Measurements from ENCODE around the gene MSX1.

- TF ChIP-seq CTCF (conservative IDR thresholded peaks at IDR 0.05) (no peak), EZH2 (IDR thresholded peaks at IDR 0.05; ENCODE audit: low read depth) (no peak)
These were observed 6.7 kb upstream of the MSX1 start for GRCh38 chr4:4852591-4853362.
